ENCODE measurements around the gene HYAL3.

DNA sequence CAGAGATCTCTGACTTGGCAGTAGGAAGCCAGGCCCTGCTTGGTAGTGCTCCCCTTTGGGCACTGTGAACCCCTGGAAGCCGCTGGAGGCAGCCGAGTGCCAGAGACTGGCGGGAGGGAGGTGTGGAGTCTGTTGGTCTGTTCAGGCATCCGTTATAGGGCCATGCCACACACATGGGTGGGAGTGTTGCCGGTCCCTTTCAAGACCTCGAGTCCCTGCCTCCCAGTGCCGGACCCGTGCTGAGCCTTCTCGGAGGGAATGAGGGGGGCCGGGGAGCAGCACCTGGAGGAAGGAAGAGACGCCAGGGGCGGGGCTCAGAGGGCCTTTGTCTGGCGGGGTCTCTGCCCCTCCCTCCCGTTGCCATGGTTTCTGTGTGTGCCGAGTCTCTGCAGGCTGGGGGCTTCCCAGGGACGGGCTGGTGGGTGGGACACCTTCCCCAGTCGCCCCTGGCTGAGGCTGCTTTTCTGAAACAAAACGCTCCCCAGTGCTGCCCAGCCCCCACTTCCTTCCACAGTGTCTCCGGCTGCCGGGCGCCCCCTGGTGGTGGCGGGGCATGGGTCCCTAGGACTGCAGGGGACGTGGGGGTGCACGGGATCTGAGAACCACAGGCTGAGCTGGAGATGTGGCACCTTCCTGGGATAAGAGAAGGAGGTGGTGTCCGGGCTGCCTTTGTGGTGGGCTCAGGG, 53.2 kb downstream of the HYAL3 start:
- TF ChIP-seq FOXM1 (IDR thresholded peaks at IDR 0.05; ENCODE audit: low read depth, low read length) (no peak), NR2C1 (IDR thresholded peaks at IDR 0.05) (no peak), YY1 (IDR thresholded peaks at IDR 0.05; ENCODE audit: low read depth, low read length) (peak; percentile 87), ETV6 (conservative IDR thresholded peaks at IDR 0.05 in 1 of 2, IDR thresholded peaks at IDR 0.05 in 1 of 2; ENCODE audit: borderline replicate concordance in 1 of 2, low read depth in 1 of 2) (0 out of 4 replicates have a peak, but pooled peaks of 1 of the 2 experiments have one; percentile 20), POLR2A (IDR thresholded peaks at IDR 0.05; ENCODE audit: low read depth, low read length) (peak; percentile 57), SIN3A (IDR thresholded peaks at IDR 0.05; ENCODE audit: low read depth, low read length) (no peak; the same call in 1 of the 2 replicates), POLR2AphosphoS2 (IDR thresholded peaks at IDR 0.05; ENCODE audit: low read depth, low read length) (no peak)
- TF ChIP-seq, protein P1, sequence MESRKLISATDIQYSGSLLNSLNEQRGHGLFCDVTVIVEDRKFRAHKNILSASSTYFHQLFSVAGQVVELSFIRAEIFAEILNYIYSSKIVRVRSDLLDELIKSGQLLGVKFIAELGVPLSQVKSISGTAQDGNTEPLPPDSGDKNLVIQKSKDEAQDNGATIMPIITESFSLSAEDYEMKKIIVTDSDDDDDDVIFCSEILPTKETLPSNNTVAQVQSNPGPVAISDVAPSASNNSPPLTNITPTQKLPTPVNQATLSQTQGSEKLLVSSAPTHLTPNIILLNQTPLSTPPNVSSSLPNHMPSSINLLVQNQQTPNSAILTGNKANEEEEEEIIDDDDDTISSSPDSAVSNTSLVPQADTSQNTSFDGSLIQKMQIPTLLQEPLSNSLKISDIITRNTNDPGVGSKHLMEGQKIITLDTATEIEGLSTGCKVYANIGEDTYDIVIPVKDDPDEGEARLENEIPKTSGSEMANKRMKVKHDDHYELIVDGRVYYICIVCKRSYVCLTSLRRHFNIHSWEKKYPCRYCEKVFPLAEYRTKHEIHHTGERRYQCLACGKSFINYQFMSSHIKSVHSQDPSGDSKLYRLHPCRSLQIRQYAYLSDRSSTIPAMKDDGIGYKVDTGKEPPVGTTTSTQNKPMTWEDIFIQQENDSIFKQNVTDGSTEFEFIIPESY (IDR thresholded peaks at IDR 0.05), result no peak
- TF ChIP-seq, protein P2, sequence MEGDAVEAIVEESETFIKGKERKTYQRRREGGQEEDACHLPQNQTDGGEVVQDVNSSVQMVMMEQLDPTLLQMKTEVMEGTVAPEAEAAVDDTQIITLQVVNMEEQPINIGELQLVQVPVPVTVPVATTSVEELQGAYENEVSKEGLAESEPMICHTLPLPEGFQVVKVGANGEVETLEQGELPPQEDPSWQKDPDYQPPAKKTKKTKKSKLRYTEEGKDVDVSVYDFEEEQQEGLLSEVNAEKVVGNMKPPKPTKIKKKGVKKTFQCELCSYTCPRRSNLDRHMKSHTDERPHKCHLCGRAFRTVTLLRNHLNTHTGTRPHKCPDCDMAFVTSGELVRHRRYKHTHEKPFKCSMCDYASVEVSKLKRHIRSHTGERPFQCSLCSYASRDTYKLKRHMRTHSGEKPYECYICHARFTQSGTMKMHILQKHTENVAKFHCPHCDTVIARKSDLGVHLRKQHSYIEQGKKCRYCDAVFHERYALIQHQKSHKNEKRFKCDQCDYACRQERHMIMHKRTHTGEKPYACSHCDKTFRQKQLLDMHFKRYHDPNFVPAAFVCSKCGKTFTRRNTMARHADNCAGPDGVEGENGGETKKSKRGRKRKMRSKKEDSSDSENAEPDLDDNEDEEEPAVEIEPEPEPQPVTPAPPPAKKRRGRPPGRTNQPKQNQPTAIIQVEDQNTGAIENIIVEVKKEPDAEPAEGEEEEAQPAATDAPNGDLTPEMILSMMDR (IDR thresholded peaks at IDR 0.05 in 2 of 3, conservative IDR thresholded peaks at IDR 0.05 in 1 of 3; ENCODE audit: control insufficient read depth in 2 of 3, extremely low read depth in 1 of 3, insufficient read depth in 1 of 3, low read depth in 3 of 3, low read length in 3 of 3), result peak; percentile 96 to 99 (median 98)

Data from GM12878 (cell line).